ENCODE results near the gene FFAR3.

The FFAR3 gene

DNA sequence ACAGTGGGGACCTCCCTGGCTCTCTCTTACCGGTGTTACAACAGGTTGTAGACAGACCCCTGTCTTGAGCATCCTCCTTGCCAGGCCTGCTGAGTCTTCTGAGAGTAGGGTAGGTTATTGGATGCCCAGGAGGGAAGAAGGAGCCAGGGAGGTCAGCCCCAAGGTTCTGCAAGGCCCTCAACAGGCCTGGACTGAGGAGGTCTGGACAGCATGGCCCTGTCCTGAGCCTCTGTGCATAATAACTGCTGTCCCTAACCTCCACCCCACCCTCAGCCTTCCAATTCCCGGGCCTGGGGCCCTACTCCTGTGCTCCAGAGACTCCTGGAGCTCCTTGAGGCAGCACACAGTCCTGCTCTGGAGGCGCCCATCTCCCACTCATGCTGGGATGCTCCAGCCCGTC lies 28.9 kb upstream of the FFAR3 start:
- no peaks in the 10 kb centered on the region for H3K9me3 ChIP-seq (ENCODE audit: insufficient read depth, low read length, severe bottlenecking)

DNA sequence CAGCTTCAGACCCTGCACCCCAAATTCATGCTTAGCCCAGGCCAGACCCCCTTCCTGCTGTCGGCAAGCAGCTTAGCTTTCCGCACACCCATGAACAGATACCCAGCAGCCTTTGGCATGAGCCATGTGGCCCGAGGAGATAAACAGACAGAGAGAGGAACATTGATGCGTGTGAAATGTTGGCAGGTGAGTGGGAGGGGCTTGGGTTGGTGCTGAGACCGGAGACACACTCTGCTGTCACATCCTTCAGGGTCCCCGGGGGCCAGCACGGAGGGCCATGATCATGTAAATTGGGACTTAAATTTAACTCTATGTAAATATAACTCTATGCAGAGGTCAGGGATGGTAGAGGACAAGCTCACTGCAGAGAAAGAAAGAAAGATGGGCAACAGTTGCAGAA lies 27.8 kb upstream of the FFAR3 start:
- Histone ChIP-seq H3K4me1 (ENCODE audit: insufficient read depth, low read length) (no peaks in the 10 kb centered on the region), H3K4me2 (ENCODE audit: insufficient read depth, low read length) (no peak overlapping the region), H3K9me3 (ENCODE audit: insufficient read depth, low read length, severe bottlenecking) (no peaks in the 10 kb centered on the region), H3K9ac (ENCODE audit: low read depth, low read length) (no peak overlapping the region), H3K36me3 (ENCODE audit: insufficient read depth, low read length) (no peaks in the 10 kb centered on the region), H3K4me3 (ENCODE audit: low read depth in 1 of 2, low read length in 2 of 2) (no peak overlapping the region), H4K20me1 (ENCODE audit: insufficient read depth, low read length) (0 out of 2 replicates have a peak, but pooled peaks cover 3% of the 10 kb centered on the region), H3K27me3 (ENCODE audit: insufficient read depth, low read length, poor library complexity) (peaks cover 5% of the 10 kb centered on the region), H3K27ac (ENCODE audit: low read length) (no peak overlapping the region), H2AFZ (ENCODE audit: low read depth, low read length) (no peak overlapping the region), H3K79me2 (ENCODE audit: insufficient read depth, low read length) (no peaks in the 10 kb centered on the region)
- TF ChIP-seq, protein P1, sequence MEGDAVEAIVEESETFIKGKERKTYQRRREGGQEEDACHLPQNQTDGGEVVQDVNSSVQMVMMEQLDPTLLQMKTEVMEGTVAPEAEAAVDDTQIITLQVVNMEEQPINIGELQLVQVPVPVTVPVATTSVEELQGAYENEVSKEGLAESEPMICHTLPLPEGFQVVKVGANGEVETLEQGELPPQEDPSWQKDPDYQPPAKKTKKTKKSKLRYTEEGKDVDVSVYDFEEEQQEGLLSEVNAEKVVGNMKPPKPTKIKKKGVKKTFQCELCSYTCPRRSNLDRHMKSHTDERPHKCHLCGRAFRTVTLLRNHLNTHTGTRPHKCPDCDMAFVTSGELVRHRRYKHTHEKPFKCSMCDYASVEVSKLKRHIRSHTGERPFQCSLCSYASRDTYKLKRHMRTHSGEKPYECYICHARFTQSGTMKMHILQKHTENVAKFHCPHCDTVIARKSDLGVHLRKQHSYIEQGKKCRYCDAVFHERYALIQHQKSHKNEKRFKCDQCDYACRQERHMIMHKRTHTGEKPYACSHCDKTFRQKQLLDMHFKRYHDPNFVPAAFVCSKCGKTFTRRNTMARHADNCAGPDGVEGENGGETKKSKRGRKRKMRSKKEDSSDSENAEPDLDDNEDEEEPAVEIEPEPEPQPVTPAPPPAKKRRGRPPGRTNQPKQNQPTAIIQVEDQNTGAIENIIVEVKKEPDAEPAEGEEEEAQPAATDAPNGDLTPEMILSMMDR (IDR thresholded peaks at IDR 0.05; ENCODE audit: borderline replicate concordance, extremely low read depth, low read length, poor library complexity, severe bottlenecking): no peak
- TF ChIP-seq EZH2 (IDR thresholded peaks at IDR 0.05; ENCODE audit: borderline replicate concordance, low read depth, low read length, severe bottlenecking): no peak
- ATAC-seq (ENCODE audit: insufficient read depth, low read depth) (no peak), DNase-seq (no peak)

More for the DNA sequence above, 28.9 kb upstream of the FFAR3 start:
- H3K4me1 ChIP-seq (ENCODE audit: insufficient read depth, low read length): no peaks in the 10 kb centered on the region
- no peak for DNase-seq
- ATAC-seq (ENCODE audit: insufficient read depth, low read depth): no peak
- H4K20me1 ChIP-seq (ENCODE audit: insufficient read depth, low read length): 0 out of 2 replicates have a peak, but pooled peaks cover 3% of the 10 kb centered on the region
- TF ChIP-seq, protein P1 (IDR thresholded peaks at IDR 0.05; ENCODE audit: borderline replicate concordance, extremely low read depth, low read length, poor library complexity, severe bottlenecking): no peak
- no peak for TF ChIP-seq EZH2 (IDR thresholded peaks at IDR 0.05; ENCODE audit: borderline replicate concordance, low read depth, low read length, severe bottlenecking)
- H3K9ac ChIP-seq (ENCODE audit: low read depth, low read length): no peak overlapping the region
- H3K79me2 ChIP-seq (ENCODE audit: insufficient read depth, low read length): no peaks in the 10 kb centered on the region
- peaks cover 6% of the 10 kb centered on the region for H3K27me3 ChIP-seq (ENCODE audit: insufficient read depth, low read length, poor library complexity)
- no peaks in the 10 kb centered on the region for H3K36me3 ChIP-seq (ENCODE audit: insufficient read depth, low read length)
- H2AFZ ChIP-seq (ENCODE audit: low read depth, low read length): no peak overlapping the region
- no peak overlapping the region for H3K4me3 ChIP-seq (ENCODE audit: low read depth in 1 of 2, low read length in 2 of 2)
- no peak overlapping the region for H3K27ac ChIP-seq (ENCODE audit: low read length)
- no peak overlapping the region for H3K4me2 ChIP-seq (ENCODE audit: insufficient read depth, low read length)

DNA sequence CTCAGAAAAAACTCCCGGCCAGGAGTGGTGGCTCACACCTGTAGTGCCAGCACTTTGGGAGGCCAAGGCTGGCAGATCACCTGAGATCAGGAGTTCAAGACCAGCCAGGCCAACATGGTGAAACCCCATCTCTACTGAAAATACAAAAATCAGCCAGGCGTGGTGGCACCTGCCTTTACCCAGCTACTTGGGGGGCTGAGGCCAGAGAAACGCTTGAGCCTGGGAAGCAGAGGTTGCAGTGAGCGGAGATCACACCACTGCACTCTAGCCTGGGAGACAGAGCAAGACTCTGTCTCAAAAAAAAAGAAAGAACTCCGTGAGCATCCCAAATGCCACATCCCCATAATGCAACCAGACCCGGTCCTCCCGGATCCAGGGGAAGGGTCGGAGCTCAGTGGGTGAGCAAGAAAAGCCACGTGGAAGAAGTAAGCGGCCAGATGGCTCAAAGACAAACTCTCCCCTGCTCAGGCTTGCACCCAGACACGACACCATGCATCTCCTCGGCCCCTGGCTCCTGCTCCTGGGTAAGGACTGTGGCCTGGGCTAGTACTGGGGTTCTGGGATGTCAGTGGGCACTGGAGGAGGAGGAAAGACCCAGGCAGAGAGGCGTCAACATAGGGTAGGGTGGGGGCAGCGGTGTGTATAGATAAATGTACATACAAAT lies 26.6 kb upstream of the FFAR3 start:
- Histone ChIP-seq H3K4me2 (ENCODE audit: insufficient read depth, low read length) (no peak overlapping the region), H3K9ac (ENCODE audit: low read depth, low read length) (no peak overlapping the region)

More for the DNA sequence above, 26.6 kb upstream of the FFAR3 start:
- H3K9me3 ChIP-seq (ENCODE audit: insufficient read depth, low read length, severe bottlenecking): no peaks in the 10 kb centered on the region
- no peak overlapping the region for H2AFZ ChIP-seq (ENCODE audit: low read depth, low read length)
- no peak overlapping the region for H3K4me3 ChIP-seq (ENCODE audit: low read depth in 1 of 2, low read length in 2 of 2)
- ATAC-seq (ENCODE audit: insufficient read depth, low read depth) (no peak), DNase-seq (no peak)
- H3K27me3 ChIP-seq (ENCODE audit: insufficient read depth, low read length, poor library complexity): peaks cover 2% of the 10 kb centered on the region
- H3K36me3 ChIP-seq (ENCODE audit: insufficient read depth, low read length): no peaks in the 10 kb centered on the region
- TF ChIP-seq, protein P1 (IDR thresholded peaks at IDR 0.05; ENCODE audit: borderline replicate concordance, extremely low read depth, low read length, poor library complexity, severe bottlenecking): no peak
- TF ChIP-seq EZH2 (IDR thresholded peaks at IDR 0.05; ENCODE audit: borderline replicate concordance, low read depth, low read length, severe bottlenecking): no peak
- H3K27ac ChIP-seq (ENCODE audit: low read length): no peak overlapping the region
- no peaks in the 10 kb centered on the region for H3K4me1 ChIP-seq (ENCODE audit: insufficient read depth, low read length)
- H4K20me1 ChIP-seq (ENCODE audit: insufficient read depth, low read length): 0 out of 2 replicates have a peak, but pooled peaks cover 2% of the 10 kb centered on the region
- no peaks in the 10 kb centered on the region for H3K79me2 ChIP-seq (ENCODE audit: insufficient read depth, low read length)

All from DND-41 (cell line).